Stimulated activated CD4-positive, alpha-beta T cell treated with anti-CD3 and anti-CD28 coated beads, Interleukin-4, amount 100 ng/mL, for 24 hours (primary cell): ENCODE results near the gene HTD2.
"Not testable (repeated sequence)": the region's sequence is repeated elsewhere in the genome, so short reads cannot be mapped to it uniquely, and the experiment has no call there.

ENCODE experiments used
- DNase-seq: peaks from one replicate; pipeline ENCODE4 v3.0.0-alpha.2; 2020

The HTD2 gene

GRCh38 chr3:58333206-58334012 lies 27.1 kb downstream of the HTD2 start:
- DNase-seq, result peak; percentile 36

GRCh38 chr3:58334013-58334321 lies 27.6 kb downstream of the HTD2 start:
- no peak for DNase-seq

DNA sequence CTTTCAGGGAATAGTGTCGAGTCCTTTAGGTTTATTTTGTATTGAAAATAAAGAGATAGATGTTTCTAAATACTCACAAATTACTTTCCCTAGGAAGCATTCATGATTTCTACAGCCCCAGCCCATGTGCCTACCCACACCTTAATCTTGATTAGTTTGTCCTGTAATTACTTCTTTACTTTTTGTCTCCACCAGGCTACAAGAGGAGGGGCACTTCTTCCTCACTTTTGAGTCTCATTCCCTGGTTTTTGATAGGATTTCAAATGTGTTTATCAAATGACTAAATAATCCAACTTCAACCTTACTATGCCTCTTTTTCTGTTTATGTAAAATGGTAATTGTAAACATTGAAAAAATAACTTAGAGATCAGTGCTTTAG lies 28.2 kb downstream of the HTD2 start:
- no peak for DNase-seq

DNA sequence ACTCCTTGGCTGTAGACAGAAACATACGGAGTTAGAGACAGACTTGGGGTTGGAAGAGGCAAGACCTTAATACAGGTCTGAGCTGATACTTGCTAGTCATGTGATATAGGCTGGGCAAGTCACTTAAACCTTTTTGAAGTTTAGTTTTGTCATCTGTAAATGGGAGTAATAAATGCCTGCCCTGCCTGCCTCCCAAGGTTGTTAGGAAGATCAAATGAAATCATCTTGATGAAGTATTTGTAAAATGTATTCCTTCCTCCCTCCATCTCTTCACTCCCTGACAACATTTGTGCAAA lies 29.3 kb downstream of the HTD2 start:
- no peak for DNase-seq

DNA sequence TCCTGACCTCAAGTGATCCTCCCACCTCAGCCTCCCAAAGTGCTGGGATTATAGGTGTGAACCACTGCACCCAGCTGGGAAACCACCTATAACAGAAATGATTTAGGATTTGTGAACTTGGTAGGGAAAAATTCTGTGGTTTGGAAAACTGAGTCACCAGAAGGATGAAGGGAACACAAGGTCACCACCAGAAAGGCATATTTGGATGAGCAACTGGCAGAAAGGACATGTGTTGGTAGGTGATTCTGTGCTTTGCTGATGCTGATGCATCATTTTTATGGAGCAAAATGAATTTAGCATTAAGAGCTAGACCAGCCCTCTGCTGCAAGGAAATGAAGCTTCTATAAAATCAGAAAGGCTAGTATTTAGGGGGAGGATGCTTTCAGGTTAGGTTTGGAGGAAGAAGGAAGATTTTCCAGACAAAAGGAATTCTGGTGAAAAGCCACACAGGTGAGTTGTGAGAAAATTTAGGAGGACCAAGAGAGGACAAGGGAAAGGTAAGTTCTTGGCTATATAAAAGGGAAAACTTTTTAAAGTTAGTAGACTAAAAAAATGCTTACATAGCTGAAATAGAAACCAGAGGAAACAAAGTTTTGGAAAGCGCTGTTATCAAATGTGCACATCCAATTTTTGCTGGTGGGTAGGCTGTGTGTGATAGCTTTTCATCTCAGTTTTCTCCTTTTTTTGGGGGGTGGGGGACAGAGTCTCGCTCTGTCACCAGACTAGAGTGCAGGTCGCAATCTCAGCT lies 30.0 kb downstream of the HTD2 start:
- DNase-seq, result no peak

DNA sequence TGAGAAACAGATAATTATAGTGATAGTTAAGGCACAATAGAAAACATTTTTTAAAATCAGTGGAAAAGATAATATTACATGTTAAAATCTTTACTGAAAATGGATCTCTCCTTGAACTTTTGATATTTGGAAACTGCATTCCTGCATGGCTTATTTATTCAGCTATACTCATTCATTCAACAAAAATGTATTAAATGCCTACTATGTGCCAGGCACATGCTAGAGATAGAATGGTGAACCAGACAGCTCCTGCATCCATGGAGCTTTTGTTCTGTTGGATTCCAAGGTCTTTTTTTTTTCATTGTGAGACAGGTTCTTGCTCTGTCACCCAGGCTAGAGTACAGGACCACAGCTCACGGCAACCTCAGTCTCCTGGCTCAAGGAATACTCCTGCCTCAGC lies 30.9 kb downstream of the HTD2 start:
- no peak for DNase-seq

GRCh38 chr3:58339146-58339545 lies 32.8 kb downstream of the HTD2 start:
- DNase-seq, result not testable (repeated sequence)

DNA sequence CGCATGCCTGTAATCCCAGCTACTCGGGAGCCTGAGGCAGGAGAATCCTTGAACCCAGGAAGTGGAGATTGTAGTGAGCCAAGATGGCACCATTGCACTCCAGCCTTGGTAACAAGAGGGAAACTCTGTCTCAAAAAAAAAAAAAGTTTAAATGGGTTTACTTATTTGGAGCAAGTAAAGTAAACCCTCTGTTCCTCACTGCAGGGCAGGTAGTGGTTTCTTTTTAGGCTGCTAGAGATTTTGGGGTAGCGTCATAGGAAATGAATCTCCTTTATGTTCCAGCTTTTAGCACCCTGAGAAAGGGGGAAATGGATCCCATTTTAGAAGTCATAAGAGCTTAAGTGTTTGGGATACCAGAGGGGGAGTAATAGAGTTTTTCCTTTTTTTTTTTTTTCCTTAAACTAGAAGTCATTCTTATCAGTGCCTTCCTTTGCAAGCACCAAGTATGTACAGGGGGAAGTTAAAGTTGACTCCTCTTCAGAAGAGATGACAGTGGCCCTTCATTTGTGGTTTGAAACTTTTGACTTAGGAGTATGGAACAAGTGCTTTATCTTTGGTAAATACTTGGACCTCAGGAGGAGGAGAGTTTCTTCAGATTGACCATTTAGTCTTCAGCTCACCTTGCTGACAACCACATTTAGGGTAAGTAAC lies 34.4 kb downstream of the HTD2 start:
- no peak for DNase-seq

DNA sequence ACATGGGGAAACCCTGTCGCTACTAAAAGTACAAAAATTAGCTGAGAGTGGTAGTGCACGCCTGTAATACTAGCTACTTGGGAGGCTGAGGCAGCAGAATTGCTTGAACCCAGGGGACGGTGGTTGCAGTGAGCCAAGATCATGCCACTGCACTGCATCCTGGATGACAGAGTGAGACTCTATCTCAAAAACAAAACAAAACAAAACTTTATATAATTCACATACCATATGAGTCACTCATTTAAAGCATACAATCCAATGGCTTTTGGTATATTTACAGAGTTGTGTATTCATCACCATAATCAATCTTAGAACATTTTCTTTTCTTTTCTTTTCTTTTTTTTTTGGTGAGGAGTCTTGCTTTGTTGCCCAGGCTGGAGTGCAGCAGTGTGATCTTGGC lies 35.1 kb downstream of the HTD2 start:
- no peak for DNase-seq

- no peak for DNase-seq
Measured at GRCh38 chr3:58342676-58343075, 36.4 kb downstream of the HTD2 start.

- DNase-seq, result no peak
Measured at GRCh38 chr3:58345457-58345856, 39.1 kb downstream of the HTD2 start.

- DNase-seq, result no peak
Measured at GRCh38 chr3:58346368-58346767, 40.0 kb downstream of the HTD2 start.

DNA sequence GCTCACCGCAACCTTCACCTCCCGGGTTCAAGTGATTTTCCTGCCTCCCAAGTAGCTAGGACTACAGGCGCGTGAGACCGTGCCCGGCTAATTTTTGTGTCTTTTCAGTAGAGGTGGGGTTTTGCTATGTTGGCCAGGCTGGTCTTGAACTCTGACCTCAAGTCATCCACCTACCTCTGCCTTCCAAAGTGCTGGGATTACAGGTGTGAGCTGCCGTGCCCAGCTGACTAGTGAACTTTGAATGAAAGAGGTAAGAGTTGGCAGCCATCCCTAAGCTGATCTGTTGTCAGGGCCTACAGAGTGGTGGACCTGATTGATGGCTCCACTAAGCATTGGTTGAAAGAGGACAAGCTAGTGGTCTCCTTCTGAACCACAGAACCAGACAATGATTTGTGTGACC lies 41.7 kb downstream of the HTD2 start:
- no peak for DNase-seq

DNA sequence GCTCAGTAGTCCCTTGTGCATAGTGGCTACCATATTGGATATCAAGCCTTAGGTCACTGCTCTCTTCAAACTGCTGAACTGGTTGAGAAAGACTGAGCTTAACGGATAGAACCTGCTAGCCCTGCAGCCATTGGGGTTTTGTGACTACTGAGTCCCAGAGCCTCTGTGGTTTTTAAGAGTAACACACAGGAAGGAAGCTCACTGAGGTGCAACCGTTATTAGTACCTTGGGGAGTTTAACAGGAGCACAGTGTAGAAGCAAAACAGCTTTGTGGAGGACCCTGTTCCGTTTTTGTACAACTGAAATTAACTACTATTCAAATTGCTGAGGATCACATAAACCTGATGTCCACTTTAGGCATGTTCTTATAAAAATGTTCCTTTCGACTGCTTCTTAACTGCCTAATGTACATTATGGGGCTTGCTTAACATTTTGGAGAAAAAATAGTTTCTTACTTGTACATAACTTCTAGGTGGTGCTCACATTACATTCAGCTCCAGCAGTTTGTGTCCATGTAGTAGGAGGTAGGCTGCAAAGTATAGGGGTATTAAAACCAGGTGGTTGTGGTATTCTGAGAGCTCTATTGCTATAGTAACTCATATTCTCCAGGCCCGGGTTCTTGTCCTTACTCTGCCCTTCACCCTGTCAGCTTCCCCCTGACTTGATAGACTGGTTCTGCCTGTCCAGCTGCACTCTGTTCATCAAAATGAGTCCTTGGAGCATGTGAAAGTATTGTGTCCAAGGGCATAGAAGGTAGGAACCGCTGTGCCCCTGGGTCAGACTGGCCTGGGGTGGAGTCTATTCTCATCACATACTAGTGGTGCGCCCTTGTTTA lies 43.7 kb downstream of the HTD2 start:
- DNase-seq, result no peak

DNA sequence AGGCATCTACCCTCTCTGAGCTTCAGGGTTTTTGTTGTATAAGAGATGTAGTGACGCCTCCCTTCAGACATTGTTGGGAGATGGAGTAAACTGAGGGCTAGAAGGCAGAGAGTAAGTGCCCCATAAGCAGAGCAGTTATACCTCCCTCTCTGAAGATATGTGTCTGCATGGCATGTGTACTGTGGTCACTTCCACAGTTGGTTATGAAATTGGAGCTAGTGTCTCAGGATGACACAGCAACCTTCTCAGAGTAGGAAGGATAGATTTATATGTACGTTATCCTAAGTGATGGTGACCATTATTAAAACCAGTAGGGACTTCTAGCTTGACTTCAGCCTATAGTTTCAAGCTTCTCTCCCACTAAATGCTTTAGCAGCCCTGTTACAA lies 44.3 kb downstream of the HTD2 start:
- no peak for DNase-seq

- no peak for DNase-seq
Measured at GRCh38 chr3:58351920-58352319, 45.6 kb downstream of the HTD2 start.

- DNase-seq, result no peak
Measured at GRCh38 chr3:58352626-58353025, 46.3 kb downstream of the HTD2 start.

DNA sequence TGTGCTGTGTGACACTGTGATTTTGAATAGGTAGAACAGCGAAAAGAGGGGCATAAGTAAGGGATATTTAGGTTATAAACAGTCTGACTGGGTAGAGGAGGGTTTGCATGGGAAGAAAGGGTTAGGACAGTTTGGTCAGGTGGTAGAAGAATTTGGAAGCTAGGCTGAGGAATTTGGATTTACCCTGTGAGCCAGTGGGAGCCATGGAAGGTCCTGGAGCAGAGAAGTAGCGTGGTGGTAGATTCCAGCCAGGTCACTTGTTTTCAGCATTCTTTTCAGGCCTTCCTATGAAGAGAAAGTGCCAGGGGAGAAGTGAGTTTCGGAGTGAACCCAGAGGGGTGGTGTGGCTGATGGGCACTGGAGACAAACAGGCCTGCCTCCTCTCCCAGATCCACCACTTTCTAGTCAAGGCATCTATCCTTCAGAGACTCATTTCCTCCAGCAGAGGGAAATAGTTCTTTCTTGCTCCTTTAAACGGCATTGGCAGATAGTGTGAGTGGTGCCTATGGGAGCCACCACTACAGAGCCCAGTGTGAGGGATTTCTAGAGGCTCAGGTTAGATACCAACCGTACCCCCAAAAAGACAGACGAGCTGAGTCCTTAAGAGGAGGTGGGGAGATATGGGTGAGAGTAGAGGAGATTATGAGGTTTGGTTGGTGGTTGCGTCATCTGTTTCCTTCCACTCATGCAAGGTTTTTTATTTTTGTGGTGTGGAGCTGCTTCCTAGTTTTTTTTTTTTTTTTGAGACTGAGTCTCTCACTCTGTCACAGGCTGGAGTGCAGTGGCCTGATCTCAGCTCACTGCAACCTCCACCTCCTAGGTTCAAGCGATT lies 47.6 kb downstream of the HTD2 start:
- DNase-seq, result no peak

DNA sequence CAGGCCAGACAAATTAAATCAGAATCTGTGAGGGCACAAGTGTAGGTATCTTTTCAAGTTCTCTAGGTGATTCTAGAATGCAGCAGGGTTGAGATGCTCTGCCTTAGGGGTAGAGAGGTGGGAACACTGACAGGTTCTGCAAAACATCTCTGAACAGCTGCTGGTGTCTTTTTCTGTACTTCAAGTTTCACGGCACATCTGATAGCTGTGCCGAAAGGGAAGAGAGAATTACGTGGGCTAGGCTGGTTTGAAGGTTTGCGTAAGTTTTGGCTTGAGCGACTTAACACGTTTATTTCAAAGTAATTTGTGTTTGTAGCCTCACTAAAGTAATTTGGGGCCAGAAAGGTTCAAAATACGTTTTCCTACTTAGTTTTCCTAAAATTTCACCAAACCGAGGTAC lies 48.9 kb downstream of the HTD2 start:
- no peak for DNase-seq

GRCh38 chr3:58356054-58356453 lies 49.7 kb downstream of the HTD2 start:
- no peak for DNase-seq

DNA sequence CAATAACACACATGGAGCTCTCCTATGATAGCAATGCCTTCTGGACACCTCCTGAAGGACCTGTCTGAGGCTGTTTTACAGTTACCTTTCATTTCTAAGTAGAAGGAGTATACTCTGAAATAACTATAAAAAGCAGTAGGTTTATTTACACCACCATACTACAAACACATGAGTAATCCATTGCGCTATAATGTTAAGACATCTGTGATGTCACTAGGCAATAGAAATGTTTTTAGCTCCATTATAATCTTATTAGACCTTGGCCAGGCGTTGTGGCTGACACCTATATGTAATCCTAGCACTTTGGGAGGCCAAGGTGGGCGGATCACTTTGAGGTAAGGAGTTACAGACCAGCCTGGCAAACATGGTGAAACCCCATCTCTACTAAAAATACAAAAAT lies 51.1 kb downstream of the HTD2 start:
- no peak for DNase-seq

DNA sequence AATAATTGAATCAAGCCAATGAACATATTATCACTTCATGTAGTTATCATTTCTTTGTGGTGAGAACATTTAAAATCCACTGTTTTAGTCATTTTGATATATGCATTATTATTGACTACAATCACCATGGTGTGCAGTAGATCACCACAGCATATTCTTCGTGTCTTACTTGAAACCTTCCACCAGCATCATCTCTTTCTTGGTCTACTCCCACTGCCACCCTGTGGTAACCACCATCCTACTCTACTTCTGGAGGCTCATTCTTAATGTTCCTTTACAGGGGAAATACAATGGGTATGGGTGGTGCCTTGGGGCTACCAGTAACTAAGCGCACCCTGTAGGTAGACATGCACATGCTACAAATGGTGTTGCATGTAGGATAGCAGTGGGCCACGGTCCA lies 51.8 kb downstream of the HTD2 start:
- DNase-seq, result peak; percentile 12

- no peak for DNase-seq
Measured at GRCh38 chr3:58358808-58359207, 52.5 kb downstream of the HTD2 start.
